AG10803 (cell line): Measurements from ENCODE around the gene MRPL14.
A peak's percentile ranks its signal among the peaks of the same experiment; 100 is the strongest.

Source experiments
- DNase-seq: peaks from one replicate; pipeline ENCODE4 v3.0.0; 2010; ENCODE audit warnings: low read depth
- H3K4me3 ChIP-seq: 2 replicates; pipeline ENCODE4 v1.5.1; 2011; ENCODE audit warnings: mild to moderate bottlenecking, low read length, control low read depth
- CTCF ChIP-seq: conservative IDR thresholded peaks from 2 replicates; pipeline ENCODE4 v1.5.1; 2011; ENCODE audit warnings: mild to moderate bottlenecking, low read length, control low read depth, inconsistent platforms

The MRPL14 gene

DNA sequence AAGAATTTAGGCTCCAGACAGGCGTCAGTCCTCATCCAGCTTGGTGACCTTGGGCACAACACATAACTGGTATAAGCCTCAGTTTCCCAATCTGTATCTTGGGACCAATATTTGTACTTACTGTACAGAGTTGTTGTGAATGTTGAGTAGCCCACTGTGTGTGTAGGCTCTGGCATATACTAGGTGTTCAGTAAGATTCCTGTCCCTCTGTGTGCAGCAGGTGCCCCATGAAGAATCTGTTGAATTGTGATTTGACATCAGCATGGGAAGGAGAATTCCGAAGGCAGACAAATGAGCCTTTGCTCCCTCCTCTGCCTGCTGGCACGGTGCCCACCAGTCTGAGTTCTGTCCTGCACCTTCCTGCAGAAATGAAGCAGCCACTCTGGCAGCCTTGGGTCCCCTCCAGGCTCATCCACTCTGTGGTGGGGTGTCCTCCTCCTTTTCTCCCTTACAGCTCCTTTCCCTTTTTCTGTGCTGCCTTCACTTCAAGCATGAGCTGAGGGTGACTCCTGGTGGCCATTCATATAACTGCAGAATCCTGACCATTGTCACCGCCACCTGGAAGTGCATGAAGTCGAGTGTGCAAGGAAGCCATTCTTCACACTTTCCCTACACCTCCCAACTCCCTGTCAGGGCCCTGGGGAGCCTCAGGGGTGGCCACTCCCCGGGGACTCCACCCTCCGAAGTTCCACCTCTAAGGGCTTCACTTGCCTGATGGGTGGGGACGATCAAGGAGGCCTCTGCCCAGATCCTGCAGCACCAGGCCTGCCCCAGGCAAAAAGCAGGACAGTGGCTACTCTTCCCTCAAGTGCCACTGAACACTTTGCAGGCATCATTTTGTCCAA, 48.2 kb downstream of the MRPL14 start:
- no peak overlapping the region for H3K4me3 ChIP-seq
- TF ChIP-seq CTCF = peak; percentile 86
- peak; percentile 65 for DNase-seq

- no peak for TF ChIP-seq CTCF
- DNase-seq = no peak
- no peak overlapping the region for H3K4me3 ChIP-seq
Observed at GRCh38 chr6:44078219-44078826, 48.9 kb downstream of the MRPL14 start.

DNA sequence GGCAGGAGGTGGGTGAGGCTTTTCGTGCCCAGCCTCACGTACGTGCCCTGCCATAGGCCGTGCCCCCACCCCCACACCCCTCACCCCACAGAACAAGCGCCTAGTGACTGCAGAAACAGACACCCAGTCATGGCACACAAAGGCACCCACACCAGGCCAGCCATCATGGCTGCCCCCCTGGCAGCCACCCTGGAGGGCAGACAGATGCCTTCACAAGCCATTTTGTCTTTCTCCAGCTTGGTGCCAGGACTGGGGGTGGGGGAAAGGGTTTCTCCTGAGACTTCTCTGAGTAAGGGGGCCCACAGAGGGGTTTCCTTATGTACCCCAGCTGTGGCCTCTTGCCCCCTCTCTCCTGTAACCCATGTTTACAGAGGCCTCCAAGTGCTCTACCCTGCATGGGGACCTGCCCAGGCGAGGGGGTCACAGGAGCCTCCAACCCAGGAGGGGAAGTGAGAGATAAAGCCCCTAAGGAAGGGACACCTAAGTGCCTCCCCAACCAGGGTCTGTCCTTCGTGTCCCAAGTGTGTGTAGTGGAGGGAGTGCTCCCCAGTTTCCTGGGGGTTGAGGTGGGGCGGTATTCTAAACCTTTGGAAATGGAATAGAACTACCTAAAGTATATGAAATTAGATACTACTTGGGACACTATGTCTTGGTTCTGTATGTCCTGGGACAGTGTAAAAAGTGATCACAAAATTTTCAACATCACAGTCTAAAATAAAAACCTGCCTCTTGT, 49.9 kb downstream of the MRPL14 start:
- H3K4me3 ChIP-seq = no peak overlapping the region
- no peak for DNase-seq
- no peak for TF ChIP-seq CTCF

DNA sequence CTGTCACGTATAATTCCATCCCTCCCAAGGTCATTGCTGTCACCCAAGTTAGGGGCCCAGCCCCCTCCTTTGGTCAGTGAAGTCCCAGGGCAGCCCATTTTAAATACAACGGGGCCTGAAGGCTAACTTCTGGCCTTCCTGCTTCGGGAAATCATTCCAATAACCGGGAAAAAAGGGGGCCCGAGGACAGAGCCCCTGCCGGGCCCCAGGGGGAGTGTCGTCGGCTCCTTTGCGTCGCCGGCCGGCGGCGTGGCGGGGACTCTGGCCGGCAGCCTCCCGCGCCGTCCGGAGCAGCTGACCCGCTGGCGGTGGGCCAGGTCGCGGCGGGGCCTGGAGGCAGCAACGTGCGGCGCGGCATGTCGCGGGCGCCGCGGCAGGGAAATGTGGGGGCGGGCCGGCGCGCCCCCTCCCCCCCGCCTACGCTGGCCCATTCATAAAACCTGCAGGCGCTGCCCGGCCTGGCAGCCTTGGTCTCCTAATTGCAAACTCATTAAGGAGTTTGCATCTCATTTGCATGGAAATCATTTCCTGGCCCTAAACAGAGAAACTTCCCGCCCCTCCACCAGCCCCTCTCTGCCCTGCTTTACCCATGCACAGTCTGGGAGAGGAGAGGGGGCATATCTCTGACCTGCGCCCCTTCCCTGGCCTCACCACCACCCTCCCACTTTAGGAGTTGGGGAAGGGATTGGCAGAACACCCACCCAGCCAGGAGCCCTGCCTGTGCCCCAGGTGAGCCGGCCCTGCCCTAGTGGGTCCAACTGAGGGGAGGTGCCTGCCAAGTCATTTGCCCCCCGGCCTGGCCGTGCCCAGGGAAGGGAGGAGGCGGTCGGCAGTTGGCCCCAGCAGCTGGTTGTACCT, 50.7 kb downstream of the MRPL14 start:
- DNase-seq = peak; percentile 17
- no peak overlapping the region for H3K4me3 ChIP-seq
- TF ChIP-seq CTCF = no peak

GRCh38 chr6:44075647-44076355, 51.5 kb downstream of the MRPL14 start:
- TF ChIP-seq CTCF = no peak
- H3K4me3 ChIP-seq = no peak overlapping the region
- DNase-seq = no peak

GRCh38 chr6:44074813-44075646, 52.2 kb downstream of the MRPL14 start:
- H3K4me3 ChIP-seq = no peak overlapping the region
- no peak for TF ChIP-seq CTCF

More at GRCh38 chr6:44074813-44075646, 52.2 kb downstream of the MRPL14 start:
- DNase-seq = no peak
